ENCODE results near the gene MINDY4. TPM values are rescaled to one million over a fixed set of nuclear protein-coding genes. Genes with fewer than 3 reads are reported as not detected.

Gene MINDY4
- total and polyA plus RNA-seq, 2 of the 4 experiments (the other 2 are of a cell fraction), result 1.8 to 3.6 TPM

DNA sequence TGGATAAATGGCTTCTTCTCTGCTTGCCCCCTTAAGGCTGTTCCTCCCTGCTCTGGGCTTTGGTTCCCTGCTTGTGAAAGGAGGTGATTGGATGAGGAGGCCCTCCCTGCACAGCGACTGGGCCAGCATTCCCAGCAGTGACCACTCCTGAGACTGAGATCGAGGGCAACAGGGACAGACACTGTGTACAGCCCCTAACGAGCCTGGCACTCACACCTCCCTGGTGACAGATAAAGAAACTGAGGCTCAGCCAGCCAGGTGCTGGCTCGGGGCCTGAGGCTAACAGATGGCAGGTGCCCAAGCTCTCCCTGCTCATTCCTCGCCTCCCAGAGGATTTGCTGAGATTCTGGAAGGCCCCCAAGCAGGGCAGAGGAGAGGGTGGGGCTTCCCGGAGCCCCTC, 128.4 kb downstream of the MINDY4 start:
- H3K14ac ChIP-seq (replicated peaks; ENCODE audit: low read depth, low read length), result peak overlapping the region; percentile 25; the same call in 1 of the 2 replicates
- H3K79me1 ChIP-seq (ENCODE audit: low read depth in 1 of 2, low read length in 2 of 2), result no peaks in the 10 kb centered on the region
- dilution Hi-C loops (cut with HindIII; ENCODE audit: low sequenced_read_pairs, unreplicated experiment) (no loop called here), in situ Hi-C loops (cut with MboI; ENCODE audit: low sequenced_read_pairs) (no loop called here), intact Hi-C loops (cut with micrococcal nuclease) (no loop called here)
- H2AK9ac ChIP-seq (replicated peaks; ENCODE audit: low read depth, low read length, poor library complexity), result peak overlapping the region; percentile 11
- H3K4me1 ChIP-seq (ENCODE audit: control insufficient read depth, insufficient read depth, low read length), result peaks cover 6% of the 10 kb centered on the region; the same call in 1 of the 2 replicates
- 0 out of 2 replicates have a peak overlapping the region, but pooled peaks have one; percentile 44 for H2BK20ac ChIP-seq (ENCODE audit: low read depth, low read length)
- H2BK120ac ChIP-seq (ENCODE audit: low read depth, low read length), result peak overlapping the region; percentile 29; the same call in 1 of the 2 replicates
- ATAC-seq (ENCODE audit: low read depth), result peak; percentile 18; the same call in 1 of the 2 replicates
- no peak overlapping the region for H2BK5ac ChIP-seq (ENCODE audit: low read depth, low read length, poor library complexity, severe bottlenecking)
- BruUV-seq (replicated peaks), result no TSS peak
- H3K4me2 ChIP-seq (ENCODE audit: low read depth, low read length), result no peak overlapping the region
- H3K4ac ChIP-seq (ENCODE audit: low read depth, low read length), result peak overlapping the region; percentile 47; the same call in 1 of the 2 replicates
- H3K27me3 ChIP-seq (ENCODE audit: control insufficient read depth, insufficient read depth, low read length), result peaks cover 11% of the 10 kb centered on the region; the same call in 1 of the 2 replicates
- POLR2A ChIA-PET (ENCODE audit: unreplicated experiment), result no interaction called here
- peak overlapping the region; percentile 41; the same call in 1 of the 2 replicates for H4K91ac ChIP-seq (ENCODE audit: insufficient read depth, low read depth, low read length)
- no peaks in the 10 kb centered on the region for H3K9me3 ChIP-seq (ENCODE audit: control insufficient read depth, insufficient read depth, low read length)
- peak overlapping the region; percentile 40; the same call in 1 of the 3 replicates for H2BK15ac ChIP-seq (ENCODE audit: low read depth, low read length)
- WGBS, 2 experiments (ENCODE audit: extremely low coverage in 2 of 2, insufficient read length in 1 of 2), result 60% methylated on average over 1 of the region's 6 CpGs; no CpG with 5 or more reads in 1 of the 2 experiments
- H3K36me3 ChIP-seq (ENCODE audit: control insufficient read depth, insufficient read depth, low read length), result no peaks in the 10 kb centered on the region
- H3K27ac ChIP-seq (ENCODE audit: insufficient read depth, low read length), result no peak overlapping the region
- peak overlapping the region; percentile 52 to 56; a peak in 2 of 4 replicates for H4K8ac ChIP-seq (ENCODE audit: low read depth in 2 of 2, low read length in 2 of 2)
- TF ChIP-seq NFE2L2 (IDR thresholded peaks at IDR 0.05; ENCODE audit: low read depth, low read length) (no peak), RCOR1 (IDR thresholded peaks at IDR 0.05; ENCODE audit: insufficient replicate concordance, low read length) (no peak), CHD1 (IDR thresholded peaks at IDR 0.05; ENCODE audit: low read depth, low read length) (no peak), RAD21 (IDR thresholded peaks at IDR 0.05; ENCODE audit: low read length) (no peak), CEBPB (IDR thresholded peaks at IDR 0.05; ENCODE audit: low read depth, low read length) (no peak), MXI1 (IDR thresholded peaks at IDR 0.05; ENCODE audit: borderline replicate concordance, low read depth, low read length) (no peak), RFX5 (IDR thresholded peaks at IDR 0.05; ENCODE audit: low read depth, low read length) (no peak), POLR2A (IDR thresholded peaks at IDR 0.05; ENCODE audit: low read depth, low read length) (no peak), FOS (IDR thresholded peaks at IDR 0.05; ENCODE audit: low read depth, low read length) (no peak), MAFK (IDR thresholded peaks at IDR 0.05; ENCODE audit: low read depth, low read length) (no peak), SMC3 (IDR thresholded peaks at IDR 0.05; ENCODE audit: low read depth, low read length) (no peak), BHLHE40 (IDR thresholded peaks at IDR 0.05; ENCODE audit: low read depth, low read length) (no peak), MAZ (IDR thresholded peaks at IDR 0.05; ENCODE audit: borderline replicate concordance, low read depth, low read length) (no peak)
- TF ChIP-seq, protein P1, sequence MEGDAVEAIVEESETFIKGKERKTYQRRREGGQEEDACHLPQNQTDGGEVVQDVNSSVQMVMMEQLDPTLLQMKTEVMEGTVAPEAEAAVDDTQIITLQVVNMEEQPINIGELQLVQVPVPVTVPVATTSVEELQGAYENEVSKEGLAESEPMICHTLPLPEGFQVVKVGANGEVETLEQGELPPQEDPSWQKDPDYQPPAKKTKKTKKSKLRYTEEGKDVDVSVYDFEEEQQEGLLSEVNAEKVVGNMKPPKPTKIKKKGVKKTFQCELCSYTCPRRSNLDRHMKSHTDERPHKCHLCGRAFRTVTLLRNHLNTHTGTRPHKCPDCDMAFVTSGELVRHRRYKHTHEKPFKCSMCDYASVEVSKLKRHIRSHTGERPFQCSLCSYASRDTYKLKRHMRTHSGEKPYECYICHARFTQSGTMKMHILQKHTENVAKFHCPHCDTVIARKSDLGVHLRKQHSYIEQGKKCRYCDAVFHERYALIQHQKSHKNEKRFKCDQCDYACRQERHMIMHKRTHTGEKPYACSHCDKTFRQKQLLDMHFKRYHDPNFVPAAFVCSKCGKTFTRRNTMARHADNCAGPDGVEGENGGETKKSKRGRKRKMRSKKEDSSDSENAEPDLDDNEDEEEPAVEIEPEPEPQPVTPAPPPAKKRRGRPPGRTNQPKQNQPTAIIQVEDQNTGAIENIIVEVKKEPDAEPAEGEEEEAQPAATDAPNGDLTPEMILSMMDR (conservative IDR thresholded peaks at IDR 0.05; ENCODE audit: low read depth, low read length), result no peak
- TF ChIP-seq, protein P2, sequence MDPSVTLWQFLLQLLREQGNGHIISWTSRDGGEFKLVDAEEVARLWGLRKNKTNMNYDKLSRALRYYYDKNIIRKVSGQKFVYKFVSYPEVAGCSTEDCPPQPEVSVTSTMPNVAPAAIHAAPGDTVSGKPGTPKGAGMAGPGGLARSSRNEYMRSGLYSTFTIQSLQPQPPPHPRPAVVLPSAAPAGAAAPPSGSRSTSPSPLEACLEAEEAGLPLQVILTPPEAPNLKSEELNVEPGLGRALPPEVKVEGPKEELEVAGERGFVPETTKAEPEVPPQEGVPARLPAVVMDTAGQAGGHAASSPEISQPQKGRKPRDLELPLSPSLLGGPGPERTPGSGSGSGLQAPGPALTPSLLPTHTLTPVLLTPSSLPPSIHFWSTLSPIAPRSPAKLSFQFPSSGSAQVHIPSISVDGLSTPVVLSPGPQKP (IDR thresholded peaks at IDR 0.05; ENCODE audit: borderline replicate concordance, low read depth, low read length), result no peak
- TF ChIP-seq, protein P3, sequence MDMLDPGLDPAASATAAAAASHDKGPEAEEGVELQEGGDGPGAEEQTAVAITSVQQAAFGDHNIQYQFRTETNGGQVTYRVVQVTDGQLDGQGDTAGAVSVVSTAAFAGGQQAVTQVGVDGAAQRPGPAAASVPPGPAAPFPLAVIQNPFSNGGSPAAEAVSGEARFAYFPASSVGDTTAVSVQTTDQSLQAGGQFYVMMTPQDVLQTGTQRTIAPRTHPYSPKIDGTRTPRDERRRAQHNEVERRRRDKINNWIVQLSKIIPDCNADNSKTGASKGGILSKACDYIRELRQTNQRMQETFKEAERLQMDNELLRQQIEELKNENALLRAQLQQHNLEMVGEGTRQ (IDR thresholded peaks at IDR 0.05; ENCODE audit: low read depth, low read length), result no peak
- H3K56ac ChIP-seq (ENCODE audit: extremely low read depth, insufficient read depth, low read length), result no peak overlapping the region
- H3K9ac ChIP-seq (ENCODE audit: low read depth, low read length), result no peak overlapping the region
- 0 out of 2 replicates have a peak, but pooled peaks cover 5% of the 10 kb centered on the region for H3K9me1 ChIP-seq (ENCODE audit: insufficient read depth, low read length)
- H2AK5ac ChIP-seq (ENCODE audit: low read depth, low read length), result peak overlapping the region; percentile 43
- H3K23ac ChIP-seq (ENCODE audit: low read depth, low read length), result no peak overlapping the region
- H3K18ac ChIP-seq (ENCODE audit: low read depth, low read length), result no peak overlapping the region
- CTCF ChIA-PET, result interaction anchor here (1.3 kb wide), 1 partner anchor 40 kb away, joined by 3 read pairs; no protein-coding TSS in a partner anchor
- no peaks in the 10 kb centered on the region for H4K20me1 ChIP-seq (ENCODE audit: insufficient read depth, low read length)
- peak overlapping the region; percentile 37 for H2AFZ ChIP-seq (replicated peaks; ENCODE audit: low read length, poor library complexity)
- no peak overlapping the region for H4K5ac ChIP-seq (ENCODE audit: low read depth, low read length)
- DNase-seq, result no peak
- no peak overlapping the region for H3K4me3 ChIP-seq (ENCODE audit: insufficient read depth, low read depth, low read length)

Data from IMR-90 (cell line).